AML-193 (cell line): Measurements from ENCODE around the gene PAX8.

Source experiments
- DNase-seq, 2 experiments: peaks; one replicate each; lab custom pipeline; 2025; lab: John Stamatoyannopoulos, UW

Gene PAX8

GRCh38 chr2:113203901-113204519 is 74.7 kb downstream of the PAX8 start:
- DNase-seq: peak; percentile 64

- no peak for DNase-seq
Observed at GRCh38 chr2:113203217-113203530, 75.5 kb downstream of the PAX8 start.

- no peak for DNase-seq
Observed at GRCh38 chr2:113202305-113203216, 76.2 kb downstream of the PAX8 start.

GRCh38 chr2:113201496-113202304 is 77.0 kb downstream of the PAX8 start:
- DNase-seq: no peak

GRCh38 chr2:113200736-113201490 is 77.8 kb downstream of the PAX8 start:
- no peak for DNase-seq

- DNase-seq: peak in 1 of 2 experiments; percentile 5
Observed at GRCh38 chr2:113200236-113200635, 78.5 kb downstream of the PAX8 start.

GRCh38 chr2:113198790-113199612 is 79.7 kb downstream of the PAX8 start:
- DNase-seq: no peak

GRCh38 chr2:113198048-113198789 is 80.5 kb downstream of the PAX8 start:
- DNase-seq: no peak

- no peak for DNase-seq
Observed at GRCh38 chr2:113197347-113198047, 81.2 kb downstream of the PAX8 start.

GRCh38 chr2:113196839-113197238 is 81.9 kb downstream of the PAX8 start:
- no peak for DNase-seq

GRCh38 chr2:113195923-113196501 is 82.7 kb downstream of the PAX8 start:
- DNase-seq: no peak

- no peak for DNase-seq
Observed at GRCh38 chr2:113192459-113193100, 86.1 kb downstream of the PAX8 start.

GRCh38 chr2:113190871-113191270 is 87.8 kb downstream of the PAX8 start:
- no peak for DNase-seq

GRCh38 chr2:113187771-113188170 is 91.0 kb downstream of the PAX8 start:
- peak in 1 of 2 experiments; percentile 16 for DNase-seq

- DNase-seq: no peak
Observed at GRCh38 chr2:113186433-113186796, 92.3 kb downstream of the PAX8 start.

- no peak for DNase-seq
Observed at GRCh38 chr2:113185664-113186432, 92.9 kb downstream of the PAX8 start.

- no peak for DNase-seq
Observed at GRCh38 chr2:113184531-113185230, 94.0 kb downstream of the PAX8 start.
